ENCODE data around the gene INTS4. TPM values are rescaled to one million over a fixed set of nuclear protein-coding genes. Genes with fewer than 3 reads are reported as not detected.
A peak's percentile ranks its signal among the peaks of the same experiment; 100 is the strongest.
"Not testable (repeated sequence)": the region's sequence is repeated elsewhere in the genome, so short reads cannot be mapped to it uniquely, and the experiment has no call there.

INTS4 gene
- total RNA-seq, 1 donor from 2014 or later: 40.9 TPM

- H3K27me3 Mint-ChIP-seq (ENCODE audit: unreplicated experiment): no peaks in the 10 kb centered on the region
- H3K27ac Mint-ChIP-seq (ENCODE audit: unreplicated experiment): peak overlapping the region; percentile 87
- no peaks in the 10 kb centered on the region for H3K36me3 Mint-ChIP-seq (ENCODE audit: low read depth, unreplicated experiment)
- H3K9me3 Mint-ChIP-seq (ENCODE audit: unreplicated experiment): no peaks in the 10 kb centered on the region
- no peak for TF ChIP-seq CTCF (IDR thresholded peaks at IDR 0.05; ENCODE audit: unreplicated experiment)
- H3K4me1 Mint-ChIP-seq (ENCODE audit: unreplicated experiment): peaks cover 12% of the 10 kb centered on the region
- peak overlapping the region; percentile 97 for H3K4me3 Mint-ChIP-seq (ENCODE audit: unreplicated experiment)
- no peak for DNase-seq (ENCODE audit: low spot score)
Observed at GRCh38 chr11:77993902-77994301, 566 bp downstream of the INTS4 start.

- DNase-seq (ENCODE audit: low spot score): no peak
- Mint-ChIP-seq H3K36me3 (ENCODE audit: low read depth, unreplicated experiment) (peaks cover 18% of the 10 kb centered on the region), H3K27ac (ENCODE audit: unreplicated experiment) (no peak overlapping the region), H3K27me3 (ENCODE audit: unreplicated experiment) (peaks cover 3% of the 10 kb centered on the region), H3K4me3 (ENCODE audit: unreplicated experiment) (no peak overlapping the region), H3K4me1 (ENCODE audit: unreplicated experiment) (peaks cover 12% of the 10 kb centered on the region), H3K9me3 (ENCODE audit: unreplicated experiment) (no peaks in the 10 kb centered on the region)
- TF ChIP-seq CTCF (IDR thresholded peaks at IDR 0.05; ENCODE audit: unreplicated experiment): no peak
Observed at GRCh38 chr11:77990981-77991380, 3.5 kb downstream of the INTS4 start.

- not testable (repeated sequence) for H3K27ac Mint-ChIP-seq (ENCODE audit: unreplicated experiment); H3K9me3 Mint-ChIP-seq (ENCODE audit: unreplicated experiment); H3K27me3 Mint-ChIP-seq (ENCODE audit: unreplicated experiment); H3K4me3 Mint-ChIP-seq (ENCODE audit: unreplicated experiment); H3K4me1 Mint-ChIP-seq (ENCODE audit: unreplicated experiment); DNase-seq (ENCODE audit: low spot score)
- peaks cover 27% of the 10 kb centered on the region for H3K36me3 Mint-ChIP-seq (ENCODE audit: low read depth, unreplicated experiment)
Observed at GRCh38 chr11:77986456-77986855, 8.0 kb downstream of the INTS4 start.

GRCh38 chr11:77981346-77981947 lies 13.0 kb downstream of the INTS4 start:
- H3K4me1 Mint-ChIP-seq (ENCODE audit: unreplicated experiment): no peaks in the 10 kb centered on the region
- H3K4me3 Mint-ChIP-seq (ENCODE audit: unreplicated experiment): no peak overlapping the region
- TF ChIP-seq CTCF (IDR thresholded peaks at IDR 0.05; ENCODE audit: unreplicated experiment): no peak
- DNase-seq (ENCODE audit: low spot score): no peak
- no peak overlapping the region for H3K27ac Mint-ChIP-seq (ENCODE audit: unreplicated experiment)
- H3K36me3 Mint-ChIP-seq (ENCODE audit: low read depth, unreplicated experiment): peaks cover 21% of the 10 kb centered on the region
- H3K27me3 Mint-ChIP-seq (ENCODE audit: unreplicated experiment): peaks cover 2% of the 10 kb centered on the region
- H3K9me3 Mint-ChIP-seq (ENCODE audit: unreplicated experiment): no peaks in the 10 kb centered on the region

- Mint-ChIP-seq H3K4me3 (ENCODE audit: unreplicated experiment) (no peak overlapping the region), H3K36me3 (ENCODE audit: low read depth, unreplicated experiment) (peaks cover 7% of the 10 kb centered on the region), H3K27ac (ENCODE audit: unreplicated experiment) (no peak overlapping the region), H3K9me3 (ENCODE audit: unreplicated experiment) (no peaks in the 10 kb centered on the region), H3K4me1 (ENCODE audit: unreplicated experiment) (no peaks in the 10 kb centered on the region), H3K27me3 (ENCODE audit: unreplicated experiment) (peaks cover 3% of the 10 kb centered on the region)
- no peak for TF ChIP-seq CTCF (IDR thresholded peaks at IDR 0.05; ENCODE audit: unreplicated experiment)
- no peak for DNase-seq (ENCODE audit: low spot score)
Observed at GRCh38 chr11:77968337-77968736, 26.1 kb downstream of the INTS4 start.
